Measurements from ENCODE around the gene INO80.

Gene INO80

GRCh38 chr15:41024131-41024530 is 91.9 kb downstream of the INO80 start:
- TF ChIP-seq, protein P1, sequence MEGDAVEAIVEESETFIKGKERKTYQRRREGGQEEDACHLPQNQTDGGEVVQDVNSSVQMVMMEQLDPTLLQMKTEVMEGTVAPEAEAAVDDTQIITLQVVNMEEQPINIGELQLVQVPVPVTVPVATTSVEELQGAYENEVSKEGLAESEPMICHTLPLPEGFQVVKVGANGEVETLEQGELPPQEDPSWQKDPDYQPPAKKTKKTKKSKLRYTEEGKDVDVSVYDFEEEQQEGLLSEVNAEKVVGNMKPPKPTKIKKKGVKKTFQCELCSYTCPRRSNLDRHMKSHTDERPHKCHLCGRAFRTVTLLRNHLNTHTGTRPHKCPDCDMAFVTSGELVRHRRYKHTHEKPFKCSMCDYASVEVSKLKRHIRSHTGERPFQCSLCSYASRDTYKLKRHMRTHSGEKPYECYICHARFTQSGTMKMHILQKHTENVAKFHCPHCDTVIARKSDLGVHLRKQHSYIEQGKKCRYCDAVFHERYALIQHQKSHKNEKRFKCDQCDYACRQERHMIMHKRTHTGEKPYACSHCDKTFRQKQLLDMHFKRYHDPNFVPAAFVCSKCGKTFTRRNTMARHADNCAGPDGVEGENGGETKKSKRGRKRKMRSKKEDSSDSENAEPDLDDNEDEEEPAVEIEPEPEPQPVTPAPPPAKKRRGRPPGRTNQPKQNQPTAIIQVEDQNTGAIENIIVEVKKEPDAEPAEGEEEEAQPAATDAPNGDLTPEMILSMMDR (IDR thresholded peaks at IDR 0.05; ENCODE audit: extremely low read depth, missing control alignments) = no peak
- DNase-seq (ENCODE audit: low spot score) = no peak

DNA sequence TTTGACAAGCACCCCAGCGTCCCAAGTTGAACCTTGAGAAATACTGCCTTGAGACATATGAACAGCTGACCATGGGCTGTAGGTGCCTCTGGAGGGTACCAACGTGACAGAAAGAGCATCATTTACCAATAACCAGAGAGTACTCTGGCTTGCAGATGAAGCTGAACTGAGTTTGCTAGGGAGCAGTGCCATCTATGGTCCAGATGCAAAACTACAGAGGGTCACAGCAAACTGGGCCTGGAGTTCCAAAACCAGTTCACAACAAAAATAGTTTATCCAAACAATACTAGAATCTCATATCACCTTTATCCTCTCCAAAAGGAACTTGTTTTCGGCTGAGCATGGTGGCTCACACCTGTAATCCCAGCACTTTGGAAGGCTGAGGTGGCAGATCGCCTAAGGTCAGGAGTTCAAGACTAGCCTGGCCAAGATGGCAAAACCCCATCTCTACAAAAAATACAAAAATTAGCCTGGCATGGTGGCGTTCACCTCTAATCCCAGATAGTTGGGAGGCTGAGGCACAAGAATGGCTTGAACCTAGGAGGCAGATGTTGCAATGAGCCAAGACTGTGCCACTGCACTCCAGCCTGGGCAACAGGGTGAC is 93.5 kb downstream of the INO80 start:
- DNase-seq (ENCODE audit: low spot score) = peak; percentile 38
- TF ChIP-seq, protein P1 (IDR thresholded peaks at IDR 0.05; ENCODE audit: extremely low read depth, missing control alignments) = peak; percentile 24

DNA sequence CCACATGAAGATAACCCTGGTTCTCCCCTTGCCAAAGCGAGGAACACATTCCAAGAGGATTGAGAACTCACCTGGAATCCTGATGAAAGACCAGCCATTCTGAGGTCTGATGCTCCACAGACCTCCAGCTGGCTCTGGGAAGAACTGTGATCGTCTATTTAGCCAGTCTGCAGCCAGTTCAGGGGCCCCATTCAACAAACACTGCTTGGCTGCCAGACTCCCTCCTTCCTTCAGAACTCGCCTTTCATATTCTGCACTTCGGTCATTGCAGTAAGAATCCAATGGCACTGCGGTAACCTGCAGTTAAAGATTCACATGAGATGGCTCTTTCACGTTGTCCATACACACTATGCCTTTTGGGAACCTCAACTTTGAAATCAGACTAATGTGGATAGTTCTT is 95.3 kb downstream of the INO80 start:
- TF ChIP-seq, protein P1 (IDR thresholded peaks at IDR 0.05; ENCODE audit: extremely low read depth, missing control alignments) = no peak
- DNase-seq (ENCODE audit: low spot score) = no peak

- no peak for DNase-seq (ENCODE audit: low spot score)
- TF ChIP-seq, protein P1 (IDR thresholded peaks at IDR 0.05; ENCODE audit: extremely low read depth, missing control alignments) = no peak
These were observed 95.8 kb downstream of the INO80 start for GRCh38 chr15:41020311-41020710.

DNA sequence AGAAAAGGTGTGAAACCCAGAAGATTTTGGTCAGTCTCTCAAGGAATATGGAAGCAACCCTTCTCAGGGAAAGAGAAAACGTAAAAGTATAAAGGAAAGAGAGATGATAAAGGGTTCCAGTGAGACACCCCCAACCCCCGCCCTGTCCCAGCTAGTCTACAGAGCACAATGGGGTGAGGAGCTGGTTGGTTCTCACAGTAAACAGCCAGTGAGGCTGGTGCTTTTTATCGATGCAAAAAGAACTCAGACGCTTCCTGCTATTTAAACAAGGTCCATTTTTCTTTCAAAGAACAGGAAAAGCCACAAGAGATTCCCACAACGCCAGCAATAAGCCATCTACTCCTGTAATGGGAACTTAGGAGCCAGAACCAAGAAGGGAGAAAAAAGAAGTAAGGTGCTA is 96.9 kb downstream of the INO80 start:
- TF ChIP-seq, protein P1 (IDR thresholded peaks at IDR 0.05; ENCODE audit: extremely low read depth, missing control alignments) = no peak
- DNase-seq (ENCODE audit: low spot score) = no peak

- no peak for DNase-seq (ENCODE audit: low spot score)
- TF ChIP-seq, protein P1 (IDR thresholded peaks at IDR 0.05; ENCODE audit: extremely low read depth, missing control alignments) = no peak
These were observed 97.5 kb downstream of the INO80 start for GRCh38 chr15:41018534-41018933.

DNA sequence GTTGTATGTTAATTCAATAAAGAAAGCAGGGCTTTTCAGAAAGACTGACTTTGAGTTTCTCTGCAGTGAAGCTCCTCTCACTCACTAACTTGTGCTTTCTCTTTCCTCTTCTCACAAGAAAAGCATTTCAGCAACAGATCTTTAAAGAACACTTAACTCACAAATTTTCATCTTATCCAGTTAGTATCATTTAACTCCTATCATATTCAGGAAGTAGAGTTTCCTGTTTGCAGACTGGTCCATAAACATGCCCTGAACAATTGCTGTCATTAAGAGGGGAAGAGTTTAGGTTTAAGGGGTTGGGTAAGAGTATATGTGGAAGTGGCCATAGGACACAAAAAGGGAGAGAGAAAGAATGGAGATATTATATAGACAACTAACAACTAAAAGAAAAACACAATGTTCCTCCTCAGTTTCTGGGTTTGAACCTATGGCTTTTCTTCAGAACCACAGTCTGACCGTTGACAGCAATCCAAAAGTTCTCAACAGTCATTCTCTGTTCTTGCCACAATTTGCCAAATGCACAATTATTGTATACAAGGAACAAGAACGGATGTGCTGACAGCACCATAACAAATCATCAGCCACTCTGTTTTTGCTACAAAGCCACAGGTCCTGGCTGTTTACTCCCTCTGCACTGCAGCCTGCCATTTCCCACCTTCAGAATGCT is 98.9 kb downstream of the INO80 start:
- TF ChIP-seq, protein P1 (IDR thresholded peaks at IDR 0.05; ENCODE audit: extremely low read depth, missing control alignments) = no peak
- no peak for DNase-seq (ENCODE audit: low spot score)
